T47D (cell line): ENCODE measurements around the gene HDDC3.

ENCODE experiments used
- DNase-seq, 2 experiments: peaks; one replicate each; pipeline versions ENCODE4 v3.0.0 to v3.0.0-alpha.2; 2011 to 2012; ENCODE audit warnings: low read depth in 1 of 2, low spot score in 1 of 2
- JUND ChIP-seq: IDR thresholded peaks from 2 replicates; pipeline ENCODE4 v1.6.1; 2012; ENCODE audit warnings: low read depth
- in situ Hi-C: cut with HindIII; loops from 2 replicates; pipeline ENCODE4 v1.10.0; 2016; ENCODE audit warnings: low sequenced_read_pairs, low pct_unique_long_range_greater_than_20kb

Gene HDDC3

DNA sequence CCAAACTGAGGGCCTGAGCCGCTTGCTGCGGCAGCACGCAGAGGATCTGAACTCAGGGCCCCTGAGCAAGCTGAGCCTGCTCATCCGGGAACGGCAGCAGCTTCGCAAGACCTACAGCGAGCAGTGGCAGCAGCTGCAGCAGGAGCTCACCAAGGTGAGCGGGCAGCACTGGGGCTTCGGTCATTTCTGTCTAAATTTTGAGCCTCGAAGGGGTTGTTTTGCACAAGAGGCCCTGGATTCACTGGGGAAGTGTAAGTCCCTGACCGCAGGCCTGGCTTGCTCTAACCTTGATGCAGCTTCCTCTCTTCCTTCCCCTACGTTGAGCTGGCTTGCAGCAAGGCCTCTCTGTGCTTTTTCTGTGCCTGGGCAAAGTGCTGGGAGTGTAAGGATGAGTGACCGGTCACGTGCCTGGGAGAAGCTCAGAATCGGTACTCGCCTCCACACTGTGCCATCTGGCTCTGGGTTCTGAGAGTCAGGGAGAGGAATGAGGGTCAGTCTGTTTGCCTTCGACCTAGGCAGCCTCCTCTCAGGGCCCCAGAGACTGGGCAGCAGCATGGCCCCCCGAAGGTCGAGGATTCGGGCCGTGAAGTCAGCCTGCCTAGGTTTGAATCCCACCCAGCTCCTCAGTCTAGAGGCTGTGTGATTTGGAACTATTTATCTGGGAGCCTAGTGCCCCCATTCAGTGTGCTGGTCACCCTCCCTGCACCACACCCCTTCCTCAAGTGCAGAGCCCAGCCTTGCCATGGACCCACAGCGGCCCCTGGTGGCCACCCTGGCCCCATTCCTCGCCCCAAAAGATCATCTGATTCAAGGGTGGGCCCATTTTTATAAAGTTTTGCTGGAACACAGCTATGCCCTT is 46.7 kb downstream of the HDDC3 start:
- in situ Hi-C loops = no loop called here
- no peak for TF ChIP-seq JUND
- peak in 1 of 2 experiments; percentile 50 for DNase-seq

GRCh38 chr15:90884719-90885431 is 47.5 kb downstream of the HDDC3 start:
- no peak for TF ChIP-seq JUND
- in situ Hi-C loops = no loop called here

DNA sequence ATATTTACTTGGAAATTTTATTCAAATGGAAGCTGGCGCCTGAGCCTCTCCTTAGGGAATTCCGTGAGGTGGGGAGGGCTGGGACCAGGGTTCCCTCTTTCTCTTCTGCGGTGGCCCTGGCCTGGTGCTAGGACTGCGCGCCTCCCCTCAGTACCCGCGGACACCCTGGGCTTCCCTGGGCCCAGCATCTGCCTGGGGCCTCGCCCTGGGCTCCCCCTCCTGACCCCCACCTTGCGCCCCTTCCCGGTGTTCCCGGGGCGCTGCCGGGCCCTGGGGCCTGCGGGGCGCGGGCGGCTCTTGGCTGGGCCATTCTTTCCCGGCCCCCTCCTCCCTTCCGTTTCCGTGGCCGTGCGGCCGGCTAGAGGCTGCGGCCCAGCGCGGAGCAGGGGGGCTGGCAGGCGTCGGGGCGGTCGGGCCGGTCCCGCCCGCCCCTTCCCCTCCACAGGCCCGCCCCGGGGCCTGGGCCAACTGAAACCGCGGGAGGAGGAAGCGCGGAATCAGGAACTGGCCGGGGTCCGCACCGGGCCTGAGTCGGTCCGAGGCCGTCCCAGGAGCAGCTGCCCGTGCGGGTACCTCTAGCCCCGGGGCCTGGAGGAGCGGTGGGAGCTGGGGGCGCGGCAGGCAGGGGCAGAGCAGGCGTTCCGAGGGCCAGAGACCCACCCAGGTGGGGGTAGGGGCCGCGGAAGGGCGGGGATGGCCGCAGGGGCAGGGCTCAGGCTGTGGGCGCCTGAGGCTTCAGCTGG is 48.2 kb downstream of the HDDC3 start, which contains the start of gene FES:
FES (plus strand) TSS at position 529 of the 743 bp plus-strand sequence. CDS start 542 bp downstream, outside the sequence.
- in situ Hi-C loops = no loop called here
- no peak for DNase-seq
- no peak for TF ChIP-seq JUND

More at GRCh38 chr15:90884719-90885431, 47.5 kb downstream of the HDDC3 start:
- DNase-seq = no peak

- TF ChIP-seq JUND = no peak
- in situ Hi-C loops = no loop called here
- no peak for DNase-seq
Observed at GRCh38 chr15:90883526-90883975, 48.8 kb downstream of the HDDC3 start.

DNA sequence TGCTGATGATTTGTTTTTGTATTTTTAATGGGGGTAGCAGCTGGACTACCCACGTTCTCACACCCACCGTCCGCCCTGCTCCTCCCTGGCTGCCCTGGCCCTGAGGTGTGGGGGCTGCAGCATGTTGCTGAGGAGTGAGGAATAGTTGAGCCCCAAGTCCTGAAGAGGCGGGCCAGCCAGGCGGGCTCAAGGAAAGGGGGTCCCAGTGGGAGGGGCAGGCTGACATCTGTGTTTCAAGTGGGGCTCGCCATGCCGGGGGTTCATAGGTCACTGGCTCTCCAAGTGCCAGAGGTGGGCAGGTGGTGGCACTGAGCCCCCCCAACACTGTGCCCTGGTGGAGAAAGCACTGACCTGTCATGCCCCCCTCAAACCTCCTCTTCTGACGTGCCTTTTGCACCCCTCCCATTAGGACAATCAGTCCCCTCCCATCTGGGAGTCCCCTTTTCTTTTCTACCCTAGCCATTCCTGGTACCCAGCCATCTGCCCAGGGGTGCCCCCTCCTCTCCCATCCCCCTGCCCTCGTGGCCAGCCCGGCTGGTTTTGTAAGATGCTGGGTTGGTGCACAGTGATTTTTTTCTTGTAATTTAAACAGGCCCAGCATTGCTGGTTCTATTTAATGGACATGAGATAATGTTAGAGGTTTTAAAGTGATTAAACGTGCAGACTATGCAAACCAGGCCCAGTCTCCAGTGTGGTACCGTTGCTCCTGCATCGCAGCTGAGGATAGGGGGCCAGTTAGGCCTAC is 49.4 kb downstream of the HDDC3 start:
- no peak for TF ChIP-seq JUND
- in situ Hi-C loops = no loop called here
- no peak for DNase-seq

DNA sequence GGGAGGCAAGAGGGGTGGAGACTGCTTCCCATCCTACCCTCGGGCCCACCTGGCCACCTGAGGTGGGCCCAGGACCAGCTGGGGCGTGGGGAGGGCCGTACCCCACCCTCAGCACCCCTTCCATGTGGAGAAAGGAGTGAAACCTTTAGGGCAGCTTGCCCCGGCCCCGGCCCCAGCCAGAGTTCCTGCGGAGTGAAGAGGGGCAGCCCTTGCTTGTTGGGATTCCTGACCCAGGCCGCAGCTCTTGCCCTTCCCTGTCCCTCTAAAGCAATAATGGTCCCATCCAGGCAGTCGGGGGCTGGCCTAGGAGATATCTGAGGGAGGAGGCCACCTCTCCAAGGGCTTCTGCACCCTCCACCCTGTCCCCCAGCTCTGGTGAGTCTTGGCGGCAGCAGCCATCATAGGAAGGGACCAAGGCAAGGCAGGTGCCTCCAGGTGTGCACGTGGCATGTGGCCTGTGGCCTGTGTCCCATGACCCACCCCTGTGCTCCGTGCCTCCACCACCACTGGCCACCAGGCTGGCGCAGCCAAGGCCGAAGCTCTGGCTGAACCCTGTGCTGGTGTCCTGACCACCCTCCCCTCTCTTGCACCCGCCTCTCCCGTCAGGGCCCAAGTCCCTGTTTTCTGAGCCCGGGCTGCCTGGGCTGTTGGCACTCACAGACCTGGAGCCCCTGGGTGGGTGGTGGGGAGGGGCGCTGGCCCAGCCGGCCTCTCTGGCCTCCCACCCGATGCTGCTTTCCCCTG is 50.2 kb downstream of the HDDC3 start:
- TF ChIP-seq JUND = no peak
- in situ Hi-C loops = no loop called here
- no peak for DNase-seq

DNA sequence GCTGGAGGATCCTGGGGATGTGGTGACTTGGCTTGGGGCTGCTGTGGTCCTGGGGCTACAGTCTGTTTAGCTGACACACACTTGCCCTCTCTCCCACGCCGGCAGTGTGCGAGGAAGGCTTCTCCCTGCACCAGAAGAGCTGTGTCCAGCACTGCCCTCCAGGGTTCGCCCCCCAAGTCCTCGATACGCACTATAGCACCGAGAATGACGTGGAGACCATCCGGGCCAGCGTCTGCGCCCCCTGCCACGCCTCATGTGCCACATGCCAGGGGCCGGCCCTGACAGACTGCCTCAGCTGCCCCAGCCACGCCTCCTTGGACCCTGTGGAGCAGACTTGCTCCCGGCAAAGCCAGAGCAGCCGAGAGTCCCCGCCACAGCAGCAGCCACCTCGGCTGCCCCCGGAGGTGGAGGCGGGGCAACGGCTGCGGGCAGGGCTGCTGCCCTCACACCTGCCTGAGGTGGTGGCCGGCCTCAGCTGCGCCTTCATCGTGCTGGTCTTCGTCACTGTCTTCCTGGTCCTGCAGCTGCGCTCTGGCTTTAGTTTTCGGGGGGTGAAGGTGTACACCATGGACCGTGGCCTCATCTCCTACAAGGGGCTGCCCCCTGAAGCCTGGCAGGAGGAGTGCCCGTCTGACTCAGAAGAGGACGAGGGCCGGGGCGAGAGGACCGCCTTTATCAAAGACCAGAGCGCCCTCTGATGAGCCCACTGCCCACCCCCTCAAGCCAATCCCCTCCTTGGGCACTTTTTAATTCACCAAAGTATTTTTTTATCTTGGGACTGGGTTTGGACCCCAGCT is 51.0 kb downstream of the HDDC3 start:
- no peak for DNase-seq
- TF ChIP-seq JUND = no peak
- in situ Hi-C loops = no loop called here

- in situ Hi-C loops = no loop called here
- TF ChIP-seq JUND = no peak
- no peak for DNase-seq
Observed at GRCh38 chr15:90880381-90881145, 51.8 kb downstream of the HDDC3 start.
